Muscle layer of colon (tissue), 2 donors: ENCODE data around the gene LRRC4C.

Experiments used
- H3K27ac ChIP-seq: one replicate; pipeline ENCODE4 v1.7.0; 2013; ENCODE audit warnings: low read depth, mild to moderate bottlenecking, low read length, moderate library complexity
- H3K27me3 ChIP-seq, 2 donors: one replicate each; pipeline ENCODE4 v1.7.0; 2013; ENCODE audit warnings: low read length in 2 of 2, mild to moderate bottlenecking in 2 of 2; ENCODE audit not compliant: insufficient read depth in 2 of 2, control insufficient read depth in 1 of 2
- H3K36me3 ChIP-seq: one replicate; pipeline ENCODE4 v1.7.0; 2013; ENCODE audit warnings: mild to moderate bottlenecking, low read length; ENCODE audit not compliant: insufficient read depth
- H3K4me1 ChIP-seq: one replicate; pipeline ENCODE4 v1.7.0; 2013; ENCODE audit warnings: mild to moderate bottlenecking, low read length; ENCODE audit not compliant: insufficient read depth
- H3K4me3 ChIP-seq, 2 donors: one replicate each; pipeline ENCODE4 v1.7.0; 2013; ENCODE audit warnings: low read length in 2 of 2, low read depth in 1 of 2, mild to moderate bottlenecking in 1 of 2, moderate library complexity in 1 of 2
- H3K9ac ChIP-seq: one replicate; pipeline ENCODE4 v1.7.0; 2013; ENCODE audit warnings: low read length
- H3K9me3 ChIP-seq: one replicate; pipeline ENCODE4 v1.7.0; 2013; ENCODE audit warnings: mild to moderate bottlenecking, low read length
- donor health status: abdominal sarcoma.
- donor health status: Adenocarcinoma of cecum.

LRRC4C gene

DNA sequence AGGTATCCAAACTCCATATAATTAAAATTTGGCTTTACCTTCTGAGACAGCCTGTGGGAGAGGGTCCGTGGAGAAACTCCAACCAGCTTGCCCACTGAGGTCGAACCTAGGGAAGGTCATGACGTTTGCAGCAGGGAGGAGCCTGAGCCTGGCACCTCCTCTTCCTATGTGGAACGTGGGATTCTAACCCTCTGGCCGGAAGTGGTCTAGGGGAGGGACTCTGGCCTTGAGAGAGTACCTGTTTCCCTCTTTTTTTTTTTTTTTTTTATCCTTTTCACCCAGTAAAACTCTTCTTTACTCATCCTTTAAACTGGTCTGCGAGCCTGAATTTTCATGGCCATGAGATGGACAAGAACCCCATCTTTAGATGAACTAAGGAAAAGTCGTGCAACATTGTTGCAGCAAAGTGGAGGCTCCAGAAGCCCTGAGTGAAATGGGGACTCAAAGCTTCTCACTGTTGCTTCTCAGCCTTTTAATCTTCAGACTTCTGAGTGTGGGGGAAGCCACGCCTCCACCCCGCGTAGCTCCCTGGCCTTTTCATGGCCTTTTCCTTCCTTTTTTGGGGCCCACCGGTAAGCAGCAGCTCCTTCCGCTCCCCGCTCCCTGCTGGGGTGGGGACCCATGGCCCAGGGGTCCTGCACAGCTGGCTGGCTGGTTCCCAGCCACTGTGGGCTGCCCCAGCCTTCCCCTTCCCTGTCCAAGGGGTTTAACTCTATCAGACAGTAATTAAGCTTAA is 1359.9 kb downstream of the LRRC4C start:
- H3K4me3 ChIP-seq, result no peak overlapping the region
- H3K27me3 ChIP-seq, result no peaks in the 10 kb centered on the region
- no peaks in the 10 kb centered on the region for H3K36me3 ChIP-seq
- no peaks in the 10 kb centered on the region for H3K9me3 ChIP-seq
- no peak overlapping the region for H3K9ac ChIP-seq
- no peaks in the 10 kb centered on the region for H3K4me1 ChIP-seq
- H3K27ac ChIP-seq, result no peak overlapping the region

DNA sequence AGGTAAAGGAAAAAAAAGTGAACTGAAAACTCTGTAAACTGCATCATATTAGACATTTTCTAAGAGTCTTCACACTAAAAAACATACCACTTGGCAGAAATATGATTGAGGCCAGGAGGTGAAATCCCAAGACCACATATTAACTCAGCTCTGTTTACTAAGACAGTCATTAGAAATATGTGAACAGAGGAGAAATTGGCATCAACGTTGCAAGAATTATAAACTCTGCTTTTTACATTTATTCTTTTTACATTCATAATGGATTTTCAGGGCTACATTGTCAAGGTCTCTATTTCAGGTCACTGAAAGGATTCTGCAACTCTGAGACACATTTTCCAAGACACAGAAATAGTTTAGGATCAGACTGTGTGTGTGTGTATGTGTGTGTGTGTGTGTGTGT is 1364.0 kb downstream of the LRRC4C start:
- H3K4me3 ChIP-seq, result no peak overlapping the region
- H3K4me1 ChIP-seq, result no peaks in the 10 kb centered on the region
- no peak overlapping the region for H3K9ac ChIP-seq
- no peaks in the 10 kb centered on the region for H3K36me3 ChIP-seq
- no peaks in the 10 kb centered on the region for H3K27me3 ChIP-seq
- no peaks in the 10 kb centered on the region for H3K9me3 ChIP-seq
- no peak overlapping the region for H3K27ac ChIP-seq

- Histone ChIP-seq H3K4me3 (no peak overlapping the region), H3K27me3 (no peaks in the 10 kb centered on the region), H3K9ac (no peak overlapping the region), H3K36me3 (no peaks in the 10 kb centered on the region), H3K4me1 (no peaks in the 10 kb centered on the region), H3K27ac (no peak overlapping the region), H3K9me3 (no peaks in the 10 kb centered on the region)
Measured at GRCh38 chr11:40094954-40095353, 1364.5 kb downstream of the LRRC4C start.

GRCh38 chr11:40080434-40080833 is 1379.0 kb downstream of the LRRC4C start:
- H3K36me3 ChIP-seq, result no peaks in the 10 kb centered on the region

More at GRCh38 chr11:40080434-40080833, 1379.0 kb downstream of the LRRC4C start:
- no peak overlapping the region for H3K4me3 ChIP-seq
- no peak overlapping the region for H3K9ac ChIP-seq
- H3K4me1 ChIP-seq, result no peaks in the 10 kb centered on the region
- H3K27ac ChIP-seq, result no peak overlapping the region
- no peaks in the 10 kb centered on the region for H3K27me3 ChIP-seq
- H3K9me3 ChIP-seq, result no peaks in the 10 kb centered on the region
